HepG2 (cell line): ENCODE results near the gene BLVRA. TPM values are rescaled to one million over a fixed set of nuclear protein-coding genes. Genes with fewer than 3 reads are reported as not detected.

Experiments
- ATAC-seq: fragments of 200-7000 bp; cut with Tn5 transposase; 3 replicates; pipeline ENCODE4 v1.9.1; 2020; ENCODE audit warnings: mild to moderate bottlenecking, moderate library complexity
- BruUV-seq: library from RNA; stranded (reverse); fragments of 400-500 nt; replicated peaks from 2 replicates; lab custom pipeline; 2021; lab: Mats Ljungman, UMichigan
- CTCF ChIA-PET: fragments of 300-600 bp; formaldehyde crosslinking; extraction: SDS; loops from one replicate; lab custom pipeline; 2021; ENCODE audit warnings: low total read pairs, inconsistent platforms, low intra/inter-chr PET ratio; lab: Yijun Ruan, JAX
- POLR2A ChIA-PET: fragments of 350-600 bp; sonication (Branson Sonifier 250); formaldehyde crosslinking; loops from one replicate; lab custom pipeline; 2020; ENCODE audit warnings: antibody characterized with exemption, inconsistent platforms; lab: Yijun Ruan, JAX
- DNase-seq: peaks from one replicate; pipeline ENCODE4 v3.0.0-alpha.2; 2015; ENCODE audit warnings: low spot score
- FAIRE-seq: peaks from 3 replicates; lab custom pipeline; 2011; peaks lifted over from hg19 to GRCh38; lab: Jason Lieb, UNC
- H2AFZ ChIP-seq: one replicate; pipeline ENCODE4 v1.6.1; 2011; ENCODE audit warnings: low read length, inconsistent platforms
- H3K27ac ChIP-seq: fragments of 300-600 bp; 3 replicates; pipeline ENCODE4 v1.8.0; 2011; ENCODE audit warnings: mixed run types, mild to moderate bottlenecking, mixed read lengths, low read length, inconsistent platforms; ENCODE audit not compliant: insufficient read depth; ENCODE audit errors: extremely low read length
- H3K27me3 ChIP-seq, 2 experiments: fragments of 200-600 bp in 1 of 2; 2 replicates in 1 of 2; 3 replicates in 1 of 2; pipeline versions ENCODE4 v1.6.0 to v1.8.0; 2011; ENCODE audit warnings: low read length in 2 of 2, mild to moderate bottlenecking in 2 of 2, moderate library complexity in 2 of 2, inconsistent platforms in 1 of 2; ENCODE audit not compliant: insufficient read depth in 2 of 2, control insufficient read depth in 1 of 2
- H3K36me3 ChIP-seq, 2 experiments: fragments of 200-600 bp in 1 of 2; replicated peaks in 1 of 2; 2 replicates in 1 of 2; 3 replicates in 1 of 2; pipeline versions ENCODE4 v1.5.1 to v1.8.0; 2011; ENCODE audit warnings: low read length in 2 of 2, inconsistent platforms in 1 of 2; ENCODE audit not compliant: insufficient read depth in 2 of 2, control insufficient read depth in 1 of 2
- H3K4me1 ChIP-seq: 2 replicates; pipeline ENCODE4 v1.5.1; 2012; ENCODE audit warnings: low read length, inconsistent platforms; ENCODE audit not compliant: insufficient read depth
- H3K4me2 ChIP-seq: 2 replicates; pipeline ENCODE4 v1.6.0; 2011; ENCODE audit warnings: low read depth, low read length, inconsistent platforms
- H3K4me3 ChIP-seq, 3 experiments: fragments of 200-600 bp in 1 of 3; sonication (generic), shearing (Covaris generic) in 1 of 3; replicated peaks in 1 of 3; 2 replicates each; pipeline ENCODE4 v1.5.1; 2011 to 2016; ENCODE audit warnings: low read length in 3 of 3, inconsistent platforms in 2 of 3, low read depth in 2 of 3, mild to moderate bottlenecking in 2 of 3, control low read depth in 1 of 3, mixed read lengths in 1 of 3; ENCODE audit not compliant: insufficient read depth in 1 of 3
- H3K79me2 ChIP-seq: one replicate; pipeline ENCODE4 v1.6.1; 2011; ENCODE audit warnings: low read length, inconsistent platforms; ENCODE audit not compliant: insufficient read depth
- H3K9ac ChIP-seq: 2 replicates; pipeline ENCODE4 v1.6.0; 2011; ENCODE audit warnings: mild to moderate bottlenecking, low read depth, low read length, inconsistent platforms; ENCODE audit not compliant: insufficient read depth
- H3K9me3 ChIP-seq: 2 replicates; pipeline ENCODE4 v1.5.1; 2012; ENCODE audit warnings: mild to moderate bottlenecking, low read length
- H4K20me1 ChIP-seq: 2 replicates; pipeline ENCODE4 v1.6.0; 2011; ENCODE audit warnings: inconsistent platforms, mild to moderate bottlenecking, low read length, moderate library complexity; ENCODE audit not compliant: insufficient read depth
- ARHGAP35 ChIP-seq: sonication (generic); formaldehyde crosslinking; IDR thresholded peaks from 2 replicates; pipeline ENCODE4 v1.9.0; 2022; ENCODE audit warnings: mild to moderate bottlenecking, inconsistent platforms, moderate library complexity, missing genetic modification reagents, borderline replicate concordance
- ESRRA ChIP-seq: sonication (generic); formaldehyde crosslinking; IDR thresholded peaks from 2 replicates; pipeline ENCODE4 v1.5.1; 2020; ENCODE audit warnings: mild to moderate bottlenecking, low read depth, missing genetic modification reagents
- ETV6 ChIP-seq: sonication (generic); formaldehyde crosslinking; conservative IDR thresholded peaks from 2 replicates; pipeline ENCODE4 v1.4.0; 2020; ENCODE audit warnings: missing genetic modification reagents
- FLYWCH1 ChIP-seq: sonication (generic); formaldehyde crosslinking; IDR thresholded peaks from 2 replicates; pipeline ENCODE4 v1.8.1; 2023; ENCODE audit warnings: mild to moderate bottlenecking, missing genetic modification reagents
- GATAD1 ChIP-seq: IDR thresholded peaks from 2 replicates; pipeline ENCODE4 v1.6.1; 2016; ENCODE audit warnings: missing genetic modification reagents, missing compliant biosample characterization
- NFATC3 ChIP-seq: sonication (generic); formaldehyde crosslinking; IDR thresholded peaks from 2 replicates; pipeline ENCODE4 v1.5.1; 2020; ENCODE audit warnings: mild to moderate bottlenecking, missing genetic modification reagents
- SCMH1 ChIP-seq: sonication (generic); formaldehyde crosslinking; IDR thresholded peaks from 2 replicates; pipeline ENCODE4 v1.9.0; 2021; ENCODE audit warnings: missing genetic modification reagents, mild to moderate bottlenecking, borderline replicate concordance
- TSC22D2 ChIP-seq: sonication (generic); formaldehyde crosslinking; IDR thresholded peaks from 2 replicates; pipeline ENCODE4 v1.5.1; 2020; ENCODE audit warnings: missing genetic modification reagents, mild to moderate bottlenecking, borderline replicate concordance
- ZIK1 ChIP-seq: sonication (generic); formaldehyde crosslinking; IDR thresholded peaks from 2 replicates; pipeline ENCODE4 v1.5.0; 2020; ENCODE audit warnings: mild to moderate bottlenecking, low read depth, missing genetic modification reagents, borderline replicate concordance
- ZNF136 ChIP-seq: sonication (generic); formaldehyde crosslinking; IDR thresholded peaks from 2 replicates; pipeline ENCODE4 v1.8.1; 2022; ENCODE audit warnings: low read depth, mild to moderate bottlenecking, moderate library complexity, missing genetic modification reagents
- ZNF207 ChIP-seq: fragments of 450-650 bp; IDR thresholded peaks from 2 replicates; pipeline ENCODE4 v1.6.1; 2016; ENCODE audit warnings: antibody characterized with exemption, borderline replicate concordance
- ZNF263 ChIP-seq: sonication (generic); formaldehyde crosslinking; IDR thresholded peaks from 2 replicates; pipeline ENCODE4 v1.4.0; 2020; ENCODE audit warnings: missing genetic modification reagents
- ZNF451 ChIP-seq: sonication (generic); formaldehyde crosslinking; IDR thresholded peaks from 2 replicates; pipeline ENCODE4 v1.5.0; 2020; ENCODE audit warnings: mild to moderate bottlenecking, missing genetic modification reagents
- ZNF83 ChIP-seq: sonication (generic); formaldehyde crosslinking; IDR thresholded peaks from 2 replicates; pipeline ENCODE4 v1.4.0; 2020; ENCODE audit warnings: missing genetic modification reagents, mild to moderate bottlenecking, borderline replicate concordance
- WGBS: methylation state at CpG from one replicate; pipeline ENCODE4 v1.1.6; 2017; ENCODE audit warnings: low lambda C conversion rate; 5-methylcytosine and 5-hydroxymethylcytosine counted together
- in situ Hi-C: cut with HindIII; loops from 2 replicates; pipeline ENCODE4 v1.10.0; 2017; ENCODE audit warnings: low pct_unique_long_range_greater_than_20kb; ENCODE audit not compliant: extremely low pct_ligation_motif_present
- intact Hi-C: fragments of 100-400 bp; cut with micrococcal nuclease; formaldehyde crosslinking; loops from one replicate; pipeline ENCODE4 v1.10.0; 2022; ENCODE audit not compliant: unreplicated experiment
- polyA plus RNA-seq, 8 experiments: library from polyadenylated mRNA; depleted of rRNA in 3 of 8; stranded (reverse) in 7 of 8; unstranded in 1 of 8; fragments of >200 nt; fragmentation: Illumina TruSeq in 4 of 8; extraction: Trizol in 4 of 8; gene quantifications; 2 replicates each; pipeline versions ENCODE4 v1.2.1 to v1.2.3, GENCODE V29; 2011 to 2016; ENCODE audit warnings: low read depth in 4 of 8, missing spikeins in 1 of 8, mixed read lengths in 1 of 8; ENCODE audit not compliant: insufficient read depth in 1 of 8
- total RNA-seq, 5 experiments: library from RNA; depleted of rRNA; stranded (reverse); fragments of >200 nt; fragmentation: Illumina TruSeq; extraction: Trizol; gene quantifications; 2 replicates each; pipeline ENCODE4 v1.2.3, GENCODE V29; 2016; ENCODE audit warnings: low read depth in 1 of 5
- TF ChIP-seq, protein P1 (sequence below): sonication (generic); formaldehyde crosslinking; conservative IDR thresholded peaks from 2 replicates; pipeline ENCODE4 v1.5.0; 2020; ENCODE audit warnings: missing genetic modification reagents
- TF ChIP-seq, protein P2 (sequence below): sonication (generic); formaldehyde crosslinking; conservative IDR thresholded peaks from 2 replicates; pipeline ENCODE4 v1.4.0; 2020; ENCODE audit warnings: mild to moderate bottlenecking, missing genetic modification reagents, moderate library complexity
- TF ChIP-seq, protein P3 (sequence below): sonication (generic); formaldehyde crosslinking; IDR thresholded peaks from 2 replicates; pipeline ENCODE4 v1.5.0; 2020; ENCODE audit warnings: missing genetic modification reagents

Gene BLVRA
- total and polyA plus RNA-seq, 2 of the 13 experiments (the other 11 are each of a cell fraction or from before 2014, with no cell fraction given): 39.2 to 64.2 TPM

DNA sequence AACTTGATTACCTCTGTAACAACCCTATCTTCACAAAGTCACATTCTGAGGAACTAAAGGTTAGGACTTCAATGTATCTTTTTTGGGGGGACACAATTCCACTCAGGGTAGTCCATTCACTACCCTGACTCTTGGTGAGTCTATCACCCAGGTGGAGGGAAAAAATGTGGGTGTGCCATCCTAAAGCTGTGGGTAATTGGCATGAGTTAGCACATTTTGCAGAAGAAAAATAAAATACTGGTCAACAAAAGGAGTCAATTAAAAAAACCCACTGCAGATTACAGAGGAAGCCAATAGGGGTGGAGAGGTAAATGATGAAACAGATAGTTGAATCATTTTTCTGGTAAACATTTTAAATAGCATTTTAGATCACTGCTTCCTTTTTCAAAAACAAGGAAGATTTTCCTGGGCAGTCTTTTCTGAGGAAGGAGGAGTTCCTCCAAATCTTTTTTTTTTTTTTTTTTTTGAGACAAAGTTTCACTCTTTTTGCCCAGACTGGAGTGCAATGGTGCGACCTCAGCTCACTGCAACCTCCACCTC, 5.1 kb upstream of the BLVRA start:
- DNase-seq (no peak), ATAC-seq (no peak), FAIRE-seq (no peak)
- no peaks in the 10 kb centered on the region for H3K9me3 ChIP-seq
- BruUV-seq: no TSS peak
- WGBS: 80% methylated on average over 1 of the region's 1 CpG
- H3K27me3 ChIP-seq: no peaks in the 10 kb centered on the region
- H3K36me3 ChIP-seq: no peaks in the 10 kb centered on the region
- intact Hi-C loops: no loop called here
- H4K20me1 ChIP-seq: no peaks in the 10 kb centered on the region
- no peak overlapping the region for H3K4me2 ChIP-seq
- ChIA-PET POLR2A (no interaction called here), CTCF (no interaction called here)
- peaks cover 37% of the 10 kb centered on the region for H3K4me1 ChIP-seq
- no peaks in the 10 kb centered on the region for H3K79me2 ChIP-seq
- H3K4me3 ChIP-seq: no peak overlapping the region
- no peak overlapping the region for H3K9ac ChIP-seq
- in situ Hi-C loops: no loop called here
- H2AFZ ChIP-seq: no peak overlapping the region
- H3K27ac ChIP-seq: no peak overlapping the region
- TF ChIP-seq GATAD1 (no peak), ZNF136 (no peak), ZNF451 (no peak), ZNF263 (CRISPR knock-in tag) (no peak), ZIK1 (CRISPR knock-in tag) (no peak), SCMH1 (CRISPR knock-in tag) (no peak), TSC22D2 (CRISPR knock-in tag) (no peak), NFATC3 (CRISPR knock-in tag) (no peak), ZNF207 (no peak), ESRRA (CRISPR knock-in tag) (no peak), FLYWCH1 (CRISPR knock-in tag) (no peak), ETV6 (CRISPR knock-in tag) (no peak), ARHGAP35 (no peak), ZNF83 (no peak)
- TF ChIP-seq, protein P1, sequence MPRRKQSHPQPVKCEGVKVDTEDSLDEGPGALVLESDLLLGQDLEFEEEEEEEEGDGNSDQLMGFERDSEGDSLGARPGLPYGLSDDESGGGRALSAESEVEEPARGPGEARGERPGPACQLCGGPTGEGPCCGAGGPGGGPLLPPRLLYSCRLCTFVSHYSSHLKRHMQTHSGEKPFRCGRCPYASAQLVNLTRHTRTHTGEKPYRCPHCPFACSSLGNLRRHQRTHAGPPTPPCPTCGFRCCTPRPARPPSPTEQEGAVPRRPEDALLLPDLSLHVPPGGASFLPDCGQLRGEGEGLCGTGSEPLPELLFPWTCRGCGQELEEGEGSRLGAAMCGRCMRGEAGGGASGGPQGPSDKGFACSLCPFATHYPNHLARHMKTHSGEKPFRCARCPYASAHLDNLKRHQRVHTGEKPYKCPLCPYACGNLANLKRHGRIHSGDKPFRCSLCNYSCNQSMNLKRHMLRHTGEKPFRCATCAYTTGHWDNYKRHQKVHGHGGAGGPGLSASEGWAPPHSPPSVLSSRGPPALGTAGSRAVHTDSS (CRISPR knock-in tag): no peak
- TF ChIP-seq, protein P2, sequence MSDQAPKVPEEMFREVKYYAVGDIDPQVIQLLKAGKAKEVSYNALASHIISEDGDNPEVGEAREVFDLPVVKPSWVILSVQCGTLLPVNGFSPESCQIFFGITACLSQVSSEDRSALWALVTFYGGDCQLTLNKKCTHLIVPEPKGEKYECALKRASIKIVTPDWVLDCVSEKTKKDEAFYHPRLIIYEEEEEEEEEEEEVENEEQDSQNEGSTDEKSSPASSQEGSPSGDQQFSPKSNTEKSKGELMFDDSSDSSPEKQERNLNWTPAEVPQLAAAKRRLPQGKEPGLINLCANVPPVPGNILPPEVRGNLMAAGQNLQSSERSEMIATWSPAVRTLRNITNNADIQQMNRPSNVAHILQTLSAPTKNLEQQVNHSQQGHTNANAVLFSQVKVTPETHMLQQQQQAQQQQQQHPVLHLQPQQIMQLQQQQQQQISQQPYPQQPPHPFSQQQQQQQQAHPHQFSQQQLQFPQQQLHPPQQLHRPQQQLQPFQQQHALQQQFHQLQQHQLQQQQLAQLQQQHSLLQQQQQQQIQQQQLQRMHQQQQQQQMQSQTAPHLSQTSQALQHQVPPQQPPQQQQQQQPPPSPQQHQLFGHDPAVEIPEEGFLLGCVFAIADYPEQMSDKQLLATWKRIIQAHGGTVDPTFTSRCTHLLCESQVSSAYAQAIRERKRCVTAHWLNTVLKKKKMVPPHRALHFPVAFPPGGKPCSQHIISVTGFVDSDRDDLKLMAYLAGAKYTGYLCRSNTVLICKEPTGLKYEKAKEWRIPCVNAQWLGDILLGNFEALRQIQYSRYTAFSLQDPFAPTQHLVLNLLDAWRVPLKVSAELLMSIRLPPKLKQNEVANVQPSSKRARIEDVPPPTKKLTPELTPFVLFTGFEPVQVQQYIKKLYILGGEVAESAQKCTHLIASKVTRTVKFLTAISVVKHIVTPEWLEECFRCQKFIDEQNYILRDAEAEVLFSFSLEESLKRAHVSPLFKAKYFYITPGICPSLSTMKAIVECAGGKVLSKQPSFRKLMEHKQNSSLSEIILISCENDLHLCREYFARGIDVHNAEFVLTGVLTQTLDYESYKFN: no peak
- TF ChIP-seq, protein P3, sequence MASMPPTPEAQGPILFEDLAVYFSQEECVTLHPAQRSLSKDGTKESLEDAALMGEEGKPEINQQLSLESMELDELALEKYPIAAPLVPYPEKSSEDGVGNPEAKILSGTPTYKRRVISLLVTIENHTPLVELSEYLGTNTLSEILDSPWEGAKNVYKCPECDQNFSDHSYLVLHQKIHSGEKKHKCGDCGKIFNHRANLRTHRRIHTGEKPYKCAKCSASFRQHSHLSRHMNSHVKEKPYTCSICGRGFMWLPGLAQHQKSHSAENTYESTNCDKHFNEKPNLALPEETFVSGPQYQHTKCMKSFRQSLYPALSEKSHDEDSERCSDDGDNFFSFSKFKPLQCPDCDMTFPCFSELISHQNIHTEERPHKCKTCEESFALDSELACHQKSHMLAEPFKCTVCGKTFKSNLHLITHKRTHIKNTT (CRISPR knock-in tag): no peak
- TF ChIP-seq, all 625 proteins: peak for 0
